IMR-90 (cell line): ENCODE results near the gene RPEL1. TPM values are rescaled to one million over a fixed set of nuclear protein-coding genes. Genes with fewer than 3 reads are reported as not detected.

ENCODE experiments used
- ATAC-seq: fragments of 200-7000 bp; cut with Tn5 transposase; 2 replicates; pipeline ENCODE4 v1.9.1; 2020; ENCODE audit warnings: low read depth, mild to moderate bottlenecking, moderate library complexity
- BruUV-seq: library from RNA; stranded (reverse); fragments of 400-500 nt; replicated peaks from 2 replicates; lab custom pipeline; 2021; lab: Mats Ljungman, UMichigan
- CTCF ChIA-PET: fragments of 300-600 bp; formaldehyde crosslinking; extraction: SDS; loops from one replicate; lab custom pipeline; 2021; ENCODE audit warnings: antibody characterized with exemption; lab: Yijun Ruan, JAX
- POLR2A ChIA-PET: fragments of 300-600 bp; sonication (Branson Sonifier 250); formaldehyde crosslinking; loops from one replicate; lab custom pipeline; 2022; ENCODE audit warnings: antibody characterized with exemption; ENCODE audit not compliant: unreplicated experiment; lab: Charles Lee
- DNase-seq: peaks from one replicate; pipeline ENCODE4 v3.0.0; 2013
- H2AFZ ChIP-seq: replicated peaks from 2 replicates; pipeline ENCODE3; 2013; ENCODE audit warnings: low read length, mild to moderate bottlenecking; ENCODE audit not compliant: poor library complexity
- H2AK5ac ChIP-seq: 2 replicates; pipeline ENCODE4 v1.6.1; 2013; ENCODE audit warnings: low read depth, low read length, inconsistent platforms
- H2AK9ac ChIP-seq: replicated peaks from 2 replicates; pipeline ENCODE3; 2013; ENCODE audit warnings: mild to moderate bottlenecking, low read depth, low read length, moderate library complexity; ENCODE audit not compliant: poor library complexity
- H2BK120ac ChIP-seq: 2 replicates; pipeline ENCODE4 v1.6.1; 2013; ENCODE audit warnings: low read depth, low read length, inconsistent platforms
- H2BK15ac ChIP-seq: 3 replicates; pipeline ENCODE4 v1.6.1; 2013; ENCODE audit warnings: low read depth, low read length, inconsistent platforms
- H2BK20ac ChIP-seq: 2 replicates; pipeline ENCODE4 v1.6.1; 2013; ENCODE audit warnings: low read depth, mild to moderate bottlenecking, inconsistent platforms, low read length, moderate library complexity
- H2BK5ac ChIP-seq: 2 replicates; pipeline ENCODE4 v1.6.1; 2013; ENCODE audit warnings: mild to moderate bottlenecking, low read depth, low read length, inconsistent platforms; ENCODE audit not compliant: poor library complexity, severe bottlenecking
- H3K14ac ChIP-seq: replicated peaks from 2 replicates; pipeline ENCODE4 v1.6.1; 2013; ENCODE audit warnings: low read depth, low read length, inconsistent platforms
- H3K18ac ChIP-seq: 2 replicates; pipeline ENCODE4 v1.6.1; 2013; ENCODE audit warnings: low read depth, low read length, control low read depth
- H3K23ac ChIP-seq: 2 replicates; pipeline ENCODE4 v1.6.1; 2013; ENCODE audit warnings: low read depth, low read length, inconsistent platforms
- H3K27ac ChIP-seq: 2 replicates; pipeline ENCODE4 v1.5.1; 2013; ENCODE audit warnings: mild to moderate bottlenecking, control low read depth, low read length; ENCODE audit not compliant: insufficient read depth
- H3K27me3 ChIP-seq: 2 replicates; pipeline ENCODE4 v1.6.1; 2013; ENCODE audit warnings: low read length; ENCODE audit not compliant: control insufficient read depth, insufficient read depth
- H3K36me3 ChIP-seq: 2 replicates; pipeline ENCODE4 v1.6.1; 2013; ENCODE audit warnings: low read length, mixed read lengths; ENCODE audit not compliant: control insufficient read depth, insufficient read depth
- H3K4ac ChIP-seq: 2 replicates; pipeline ENCODE4 v1.6.1; 2013; ENCODE audit warnings: low read depth, low read length, inconsistent platforms
- H3K4me1 ChIP-seq: 2 replicates; pipeline ENCODE4 v1.6.1; 2013; ENCODE audit warnings: low read length, mixed read lengths; ENCODE audit not compliant: control insufficient read depth, insufficient read depth
- H3K4me2 ChIP-seq: 2 replicates; pipeline ENCODE4 v1.6.1; 2013; ENCODE audit warnings: low read depth, mild to moderate bottlenecking, control low read depth, low read length, moderate library complexity
- H3K4me3 ChIP-seq: 2 replicates; pipeline ENCODE4 v1.5.1; 2013; ENCODE audit warnings: low read depth, mild to moderate bottlenecking, control low read depth, low read length, moderate library complexity; ENCODE audit not compliant: insufficient read depth
- H3K56ac ChIP-seq: 2 replicates; pipeline ENCODE4 v1.6.1; 2013; ENCODE audit warnings: low read length, inconsistent platforms; ENCODE audit not compliant: insufficient read depth; ENCODE audit errors: extremely low read depth
- H3K79me1 ChIP-seq, 2 experiments: 2 replicates each; pipeline ENCODE4 v1.6.1; 2013; ENCODE audit warnings: low read length in 2 of 2, inconsistent platforms in 1 of 2, low read depth in 1 of 2
- H3K9ac ChIP-seq: 2 replicates; pipeline ENCODE4 v1.6.1; 2013; ENCODE audit warnings: low read depth, low read length, control low read depth
- H3K9me1 ChIP-seq: 2 replicates; pipeline ENCODE4 v1.6.1; 2013; ENCODE audit warnings: low read length, inconsistent platforms; ENCODE audit not compliant: insufficient read depth
- H3K9me3 ChIP-seq: 2 replicates; pipeline ENCODE4 v1.6.1; 2013; ENCODE audit warnings: low read length; ENCODE audit not compliant: control insufficient read depth, insufficient read depth
- H4K20me1 ChIP-seq: 2 replicates; pipeline ENCODE4 v1.6.1; 2013; ENCODE audit warnings: low read length, inconsistent platforms; ENCODE audit not compliant: insufficient read depth
- H4K5ac ChIP-seq: 2 replicates; pipeline ENCODE4 v1.6.1; 2013; ENCODE audit warnings: mild to moderate bottlenecking, low read depth, low read length, control low read depth
- H4K8ac ChIP-seq, 2 experiments: 2 replicates each; pipeline ENCODE4 v1.6.1; 2013; ENCODE audit warnings: low read depth in 2 of 2, low read length in 2 of 2, control low read depth in 1 of 2, inconsistent platforms in 1 of 2
- H4K91ac ChIP-seq: 2 replicates; pipeline ENCODE4 v1.6.1; 2013; ENCODE audit warnings: low read depth, low read length, inconsistent platforms; ENCODE audit not compliant: insufficient read depth
- BHLHE40 ChIP-seq: fragments of 150-350 bp; IDR thresholded peaks from 2 replicates; pipeline ENCODE4 v1.6.1; 2016; ENCODE audit warnings: mild to moderate bottlenecking, low read depth, low read length
- CEBPB ChIP-seq: IDR thresholded peaks from 2 replicates; pipeline ENCODE4 v1.6.1; 2012; ENCODE audit warnings: low read depth, low read length, improper control_type of control experiment
- CHD1 ChIP-seq: IDR thresholded peaks from 2 replicates; pipeline ENCODE4 v1.6.1; 2012; ENCODE audit warnings: low read depth, low read length, improper control_type of control experiment
- ELK1 ChIP-seq: fragments of 150-350 bp; IDR thresholded peaks from 2 replicates; pipeline ENCODE4 v1.6.1; 2016; ENCODE audit warnings: low read depth, mild to moderate bottlenecking, low read length, moderate library complexity, borderline replicate concordance
- FOS ChIP-seq: fragments of 150-350 bp; IDR thresholded peaks from 2 replicates; pipeline ENCODE4 v1.6.1; 2016; ENCODE audit warnings: low read depth, low read length
- MAFK ChIP-seq: IDR thresholded peaks from 2 replicates; pipeline ENCODE4 v1.6.1; 2012; ENCODE audit warnings: low read depth, low read length, improper control_type of control experiment
- MAZ ChIP-seq: IDR thresholded peaks from 2 replicates; pipeline ENCODE4 v1.6.1; 2012; ENCODE audit warnings: low read depth, mild to moderate bottlenecking, low read length, improper control_type of control experiment, moderate library complexity, borderline replicate concordance
- MXI1 ChIP-seq: IDR thresholded peaks from 2 replicates; pipeline ENCODE4 v1.6.1; 2012; ENCODE audit warnings: low read depth, mild to moderate bottlenecking, low read length, moderate library complexity, borderline replicate concordance
- NFE2L2 ChIP-seq: fragments of 150-350 bp; IDR thresholded peaks from 2 replicates; pipeline ENCODE4 v1.6.1; 2016; ENCODE audit warnings: low read depth, mild to moderate bottlenecking, low read length
- POLR2A ChIP-seq: IDR thresholded peaks from 2 replicates; pipeline ENCODE4 v1.6.1; 2012; ENCODE audit warnings: mild to moderate bottlenecking, low read depth, low read length
- RAD21 ChIP-seq: IDR thresholded peaks from 2 replicates; pipeline ENCODE4 v1.6.1; 2012; ENCODE audit warnings: low read length, improper control_type of control experiment
- RCOR1 ChIP-seq: IDR thresholded peaks from 2 replicates; pipeline ENCODE4 v1.6.1; 2012; ENCODE audit warnings: mild to moderate bottlenecking, low read length, improper control_type of control experiment; ENCODE audit not compliant: insufficient replicate concordance
- RFX5 ChIP-seq: IDR thresholded peaks from 2 replicates; pipeline ENCODE4 v1.8.0; 2012; ENCODE audit warnings: low read depth, mild to moderate bottlenecking, low read length, moderate library complexity
- SMC3 ChIP-seq: fragments of 150-350 bp; IDR thresholded peaks from 2 replicates; pipeline ENCODE4 v1.6.1; 2016; ENCODE audit warnings: low read depth, mild to moderate bottlenecking, antibody characterized with exemption, low read length, moderate library complexity
- WGBS, 2 experiments: methylation state at CpG; one replicate each; pipeline versions ENCODE4 v1.1.5 to v1.1.7; 2013; ENCODE audit warnings: missing lambda C conversion rate in 2 of 2; ENCODE audit not compliant: insufficient read length in 1 of 2; ENCODE audit errors: extremely low coverage in 2 of 2; 5-methylcytosine and 5-hydroxymethylcytosine counted together
- dilution Hi-C: fragments of 300-500 bp; cut with HindIII; formaldehyde crosslinking; loops from one replicate; pipeline ENCODE4 v1.14.3; 2018; ENCODE audit warnings: low sequenced_read_pairs; ENCODE audit not compliant: unreplicated experiment
- in situ Hi-C: fragments of 300-500 bp; cut with MboI; formaldehyde crosslinking; loops from 3 replicates; pipeline ENCODE4 v1.14.3; 2019; ENCODE audit warnings: low sequenced_read_pairs, inconsistent platforms, mixed read lengths
- intact Hi-C: fragments of 100-400 bp; cut with micrococcal nuclease; formaldehyde crosslinking; loops from 2 replicates; pipeline ENCODE4 v1.10.0; 2022
- polyA plus RNA-seq, 3 experiments: library from polyadenylated mRNA; depleted of rRNA; stranded (reverse); fragments of >200 nt; gene quantifications; 2 replicates each; pipeline ENCODE4 v1.2.3, GENCODE V29; 2012; ENCODE audit warnings: low replicate concordance in 1 of 3
- total RNA-seq: library from RNA; depleted of rRNA; stranded (reverse); fragments of >200 nt; gene quantifications from 2 replicates; pipeline ENCODE4 v1.2.3, GENCODE V29; 2012
- TF ChIP-seq, protein P1 (sequence below): fragments of 150-350 bp; IDR thresholded peaks from 2 replicates; pipeline ENCODE4 v1.6.1; 2017; ENCODE audit warnings: mild to moderate bottlenecking, antibody characterized with exemption, low read length, low read depth
- TF ChIP-seq, protein P2 (sequence below): conservative IDR thresholded peaks from 2 replicates; pipeline ENCODE4 v1.5.1; 2012; ENCODE audit warnings: mild to moderate bottlenecking, low read depth, low read length, improper control_type of control experiment

The RPEL1 gene
- total and polyA plus RNA-seq, 2 of the 4 experiments (the other 2 are of a cell fraction) = under 0.01 to 0.26 TPM

DNA sequence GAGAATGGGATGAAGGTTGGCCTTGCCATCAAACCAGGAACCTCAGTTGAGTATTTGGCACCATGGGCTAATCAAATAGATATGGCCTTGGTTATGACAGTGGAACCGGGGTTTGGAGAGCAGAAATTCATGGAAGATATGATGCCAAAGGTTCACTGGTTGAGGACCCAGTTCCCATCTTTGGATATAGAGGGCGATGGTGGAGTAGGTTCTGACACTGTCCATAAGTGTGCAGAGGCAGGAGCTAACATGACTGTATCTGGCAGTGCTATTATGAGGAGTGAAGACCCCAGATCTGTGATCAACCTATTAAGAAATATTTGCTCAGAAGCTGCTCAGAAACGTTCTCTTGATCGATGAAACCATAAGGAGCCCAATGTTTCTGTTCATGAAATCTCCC lies 637 bp downstream of the RPEL1 start:
- CTCF ChIA-PET = no interaction called here

More for the DNA sequence above, 637 bp downstream of the RPEL1 start:
- Histone ChIP-seq H4K91ac (no peak overlapping the region), H3K14ac (no peak overlapping the region), H3K4me1 (peaks cover 3% of the 10 kb centered on the region), H4K5ac (no peak overlapping the region), H4K20me1 (no peaks in the 10 kb centered on the region), H3K9me1 (peaks cover 4% of the 10 kb centered on the region), H3K4me3 (no peak overlapping the region), H3K27me3 (no peaks in the 10 kb centered on the region), H2BK15ac (no peak overlapping the region), H2AK5ac (no peak overlapping the region), H3K56ac (no peak overlapping the region), H3K79me1 (peaks cover 0 to 4% of the 10 kb centered on the region in 2 experiments; a peak in 1 of 4 replicates), H3K18ac (no peak overlapping the region), H2AFZ (no peak overlapping the region), H2AK9ac (no peak overlapping the region), H4K8ac (no peak overlapping the region), H3K9ac (no peak overlapping the region), H3K4ac (no peak overlapping the region), H3K27ac (no peak overlapping the region), H3K9me3 (no peaks in the 10 kb centered on the region), H3K36me3 (no peaks in the 10 kb centered on the region), H3K4me2 (no peak overlapping the region), H3K23ac (no peak overlapping the region), H2BK5ac (no peak overlapping the region), H2BK20ac (no peak overlapping the region), H2BK120ac (no peak overlapping the region)
- DNase-seq (no peak), ATAC-seq (no peak)
- 76% methylated on average over 3 of the region's 4 CpGs; no CpG with 5 or more reads in 1 of the 2 experiments for WGBS, 2 experiments
- intact Hi-C loops (loop anchor here (10.0 kb wide), 2 partner anchors 412 to 522 kb away; partner anchors contain the start of gene CYP17A1), dilution Hi-C loops (no loop called here), in situ Hi-C loops (loop anchor here (10.0 kb wide), 1 partner anchor 162 kb away; no protein-coding TSS in a partner anchor)
- no TSS peak for BruUV-seq
- no peak for TF ChIP-seq RCOR1
- no peak for TF ChIP-seq FOS
- TF ChIP-seq, protein P1, sequence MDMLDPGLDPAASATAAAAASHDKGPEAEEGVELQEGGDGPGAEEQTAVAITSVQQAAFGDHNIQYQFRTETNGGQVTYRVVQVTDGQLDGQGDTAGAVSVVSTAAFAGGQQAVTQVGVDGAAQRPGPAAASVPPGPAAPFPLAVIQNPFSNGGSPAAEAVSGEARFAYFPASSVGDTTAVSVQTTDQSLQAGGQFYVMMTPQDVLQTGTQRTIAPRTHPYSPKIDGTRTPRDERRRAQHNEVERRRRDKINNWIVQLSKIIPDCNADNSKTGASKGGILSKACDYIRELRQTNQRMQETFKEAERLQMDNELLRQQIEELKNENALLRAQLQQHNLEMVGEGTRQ = no peak
- no peak for TF ChIP-seq MAZ
- no peak for TF ChIP-seq MAFK
- no peak for TF ChIP-seq MXI1
- TF ChIP-seq RAD21 = no peak
- TF ChIP-seq, protein P2, sequence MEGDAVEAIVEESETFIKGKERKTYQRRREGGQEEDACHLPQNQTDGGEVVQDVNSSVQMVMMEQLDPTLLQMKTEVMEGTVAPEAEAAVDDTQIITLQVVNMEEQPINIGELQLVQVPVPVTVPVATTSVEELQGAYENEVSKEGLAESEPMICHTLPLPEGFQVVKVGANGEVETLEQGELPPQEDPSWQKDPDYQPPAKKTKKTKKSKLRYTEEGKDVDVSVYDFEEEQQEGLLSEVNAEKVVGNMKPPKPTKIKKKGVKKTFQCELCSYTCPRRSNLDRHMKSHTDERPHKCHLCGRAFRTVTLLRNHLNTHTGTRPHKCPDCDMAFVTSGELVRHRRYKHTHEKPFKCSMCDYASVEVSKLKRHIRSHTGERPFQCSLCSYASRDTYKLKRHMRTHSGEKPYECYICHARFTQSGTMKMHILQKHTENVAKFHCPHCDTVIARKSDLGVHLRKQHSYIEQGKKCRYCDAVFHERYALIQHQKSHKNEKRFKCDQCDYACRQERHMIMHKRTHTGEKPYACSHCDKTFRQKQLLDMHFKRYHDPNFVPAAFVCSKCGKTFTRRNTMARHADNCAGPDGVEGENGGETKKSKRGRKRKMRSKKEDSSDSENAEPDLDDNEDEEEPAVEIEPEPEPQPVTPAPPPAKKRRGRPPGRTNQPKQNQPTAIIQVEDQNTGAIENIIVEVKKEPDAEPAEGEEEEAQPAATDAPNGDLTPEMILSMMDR = no peak
- no peak for TF ChIP-seq NFE2L2
- TF ChIP-seq CEBPB = no peak
- no peak for TF ChIP-seq BHLHE40
- no peak for TF ChIP-seq POLR2A
- TF ChIP-seq RFX5 = no peak
- TF ChIP-seq ELK1 = no peak
- TF ChIP-seq SMC3 = no peak
- TF ChIP-seq CHD1 = no peak
- POLR2A ChIA-PET = no interaction called here
